Keratinocyte (primary cell): ENCODE data around the gene LRBA. TPM values are rescaled to one million over a fixed set of nuclear protein-coding genes. Genes with fewer than 3 reads are reported as not detected.

Experiments used
- DNase-seq: peaks from one replicate; pipeline ENCODE4 v3.0.0-alpha.2; 2011; ENCODE audit warnings: low read depth, missing footprints, low spot score
- FAIRE-seq: peaks from 2 replicates; lab custom pipeline; 2011; peaks lifted over from hg19 to GRCh38; lab: Jason Lieb, UNC
- H2AFZ ChIP-seq: 2 replicates; pipeline ENCODE4 v1.6.0; 2012; ENCODE audit warnings: low read length, control low read depth, inconsistent platforms; ENCODE audit not compliant: control insufficient read depth
- H3K27ac ChIP-seq: 2 replicates; pipeline ENCODE4 v1.5.1; 2011; ENCODE audit warnings: low read length; ENCODE audit not compliant: control insufficient read depth, insufficient read depth
- H3K27me3 ChIP-seq: 3 replicates; pipeline ENCODE4 v1.6.0; 2011; ENCODE audit warnings: low read length; ENCODE audit not compliant: control insufficient read depth, insufficient read depth; ENCODE audit errors: extremely low read depth
- H3K36me3 ChIP-seq, 2 experiments: 2 replicates in 1 of 2; 3 replicates in 1 of 2; pipeline ENCODE4 v1.5.1; 2011; ENCODE audit warnings: low read length in 2 of 2, mild to moderate bottlenecking in 1 of 2; ENCODE audit not compliant: control insufficient read depth in 2 of 2, insufficient read depth in 2 of 2; ENCODE audit errors: extremely low read depth in 1 of 2
- H3K4me1 ChIP-seq: 3 replicates; pipeline ENCODE4 v1.5.1; 2011; ENCODE audit warnings: low read length; ENCODE audit not compliant: control insufficient read depth, insufficient read depth; ENCODE audit errors: extremely low read depth
- H3K4me2 ChIP-seq: 3 replicates; pipeline ENCODE4 v1.6.0; 2011; ENCODE audit warnings: low read depth, low read length; ENCODE audit not compliant: control insufficient read depth, insufficient read depth; ENCODE audit errors: extremely low read depth
- H3K4me3 ChIP-seq, 3 experiments: fragments of 200-600 bp in 1 of 3; sonication (generic) in 1 of 3; 2 replicates in 2 of 3; 3 replicates in 1 of 3; pipeline ENCODE4 v1.5.1; 2011 to 2016; ENCODE audit warnings: low read length in 3 of 3, mild to moderate bottlenecking in 3 of 3, control low read depth in 2 of 3, inconsistent platforms in 1 of 3, low read depth in 1 of 3, mixed read lengths in 1 of 3, mixed run types in 1 of 3, moderate library complexity in 1 of 3; ENCODE audit not compliant: control insufficient read depth in 2 of 3, insufficient read depth in 2 of 3; ENCODE audit errors: extremely low read depth in 1 of 3
- H3K79me2 ChIP-seq: 2 replicates; pipeline ENCODE4 v1.6.0; 2012; ENCODE audit warnings: low read length; ENCODE audit not compliant: control insufficient read depth, insufficient read depth
- H3K9ac ChIP-seq: 3 replicates; pipeline ENCODE4 v1.6.0; 2011; ENCODE audit warnings: low read length; ENCODE audit not compliant: control insufficient read depth, insufficient read depth; ENCODE audit errors: extremely low read depth
- H3K9me1 ChIP-seq: 3 replicates; pipeline ENCODE4 v1.6.0; 2011; ENCODE audit warnings: low read length; ENCODE audit not compliant: control insufficient read depth, insufficient read depth; ENCODE audit errors: extremely low read depth
- H3K9me3 ChIP-seq: 2 replicates; pipeline ENCODE4 v1.5.1; 2012; ENCODE audit warnings: low read depth, low read length; ENCODE audit not compliant: control insufficient read depth
- H4K20me1 ChIP-seq: 3 replicates; pipeline ENCODE4 v1.6.0; 2011; ENCODE audit warnings: low read length; ENCODE audit not compliant: control insufficient read depth, insufficient read depth; ENCODE audit errors: extremely low read depth
- CTCF ChIP-seq, 3 experiments: IDR thresholded peaks in 1 of 3; conservative IDR thresholded peaks in 1 of 3; optimal IDR thresholded peaks in 1 of 3; 2 replicates in 2 of 3; 3 replicates in 1 of 3; pipeline versions ENCODE3 to v1.5.1; 2011; ENCODE audit warnings: low read length in 3 of 3, mild to moderate bottlenecking in 3 of 3, moderate library complexity in 2 of 3, control low read depth in 1 of 3, inconsistent platforms in 1 of 3; ENCODE audit not compliant: insufficient read depth in 2 of 3; ENCODE audit errors: extremely low read depth in 1 of 3
- EZH2 ChIP-seq: IDR thresholded peaks from one replicate; pipeline ENCODE4 v1.6.1; 2012; ENCODE audit warnings: inconsistent platforms, mild to moderate bottlenecking, low read length, moderate library complexity
- dilution Hi-C: fragments of 300-500 bp; cut with MboI; formaldehyde crosslinking; loops from one replicate; pipeline ENCODE4 v1.7.0; 2020; ENCODE audit warnings: low sequenced_read_pairs; ENCODE audit not compliant: extremely low pct_ligation_motif_present
- polyA plus RNA-seq, 5 experiments: library from polyadenylated mRNA; depleted of rRNA in 3 of 5; stranded (reverse) in 3 of 5; stranded (forward) in 1 of 5; unstranded in 1 of 5; fragments of >200 nt; gene quantifications; 1 replicate in 1 of 5; 2 replicates in 3 of 5; 3 replicates in 1 of 5; pipeline versions ENCODE4 v1.2.1 to v1.2.3, GENCODE V29; 2011 to 2012; ENCODE audit warnings: missing spikeins in 2 of 5, low read depth in 1 of 5, low replicate concordance in 1 of 5

Gene LRBA
- polyA plus RNA-seq, 1 donor (not counting 4 experiments of a cell fraction or from before 2014, with no cell fraction given) = 35.6 TPM

- Histone ChIP-seq H3K9me3 (no peaks in the 10 kb centered on the region), H3K4me1 (peaks cover 5% of the 10 kb centered on the region), H3K27me3 (no peaks in the 10 kb centered on the region), H3K27ac (no peak overlapping the region), H3K9me1 (no peaks in the 10 kb centered on the region), H3K4me3 (no peak overlapping the region), H3K79me2 (no peaks in the 10 kb centered on the region), H3K4me2 (no peak overlapping the region), H3K36me3 (peaks cover 0 to 2% of the 10 kb centered on the region in 2 experiments), H2AFZ (no peak overlapping the region), H3K9ac (no peak overlapping the region), H4K20me1 (no peaks in the 10 kb centered on the region)
- no peak for TF ChIP-seq EZH2
- TF ChIP-seq CTCF (optimal IDR thresholded peaks at IDR 0.05 in 1 of 3, IDR thresholded peaks at IDR 0.05 in 1 of 3, conservative IDR thresholded peaks at IDR 0.05 in 1 of 3; ENCODE audit: extremely low read depth in 1 of 3, insufficient read depth in 2 of 3, low read length in 3 of 3) = no peak
- no peak for DNase-seq
- FAIRE-seq = no peak
- dilution Hi-C loops = no loop called here
These were observed 437.3 kb downstream of the LRBA start for GRCh38 chr4:150577796-150578195.

GRCh38 chr4:150574678-150575077, 440.4 kb downstream of the LRBA start:
- dilution Hi-C loops = no loop called here

More at GRCh38 chr4:150574678-150575077, 440.4 kb downstream of the LRBA start:
- no peaks in the 10 kb centered on the region for H4K20me1 ChIP-seq
- no peaks in the 10 kb centered on the region for H3K27me3 ChIP-seq
- H3K4me2 ChIP-seq = no peak overlapping the region
- H3K4me1 ChIP-seq = peaks cover 5% of the 10 kb centered on the region
- no peaks in the 10 kb centered on the region for H3K9me3 ChIP-seq
- no peak overlapping the region for H3K9ac ChIP-seq
- H3K9me1 ChIP-seq = no peaks in the 10 kb centered on the region
- no peak overlapping the region for H2AFZ ChIP-seq
- TF ChIP-seq EZH2 (no peak), CTCF (optimal IDR thresholded peaks at IDR 0.05 in 1 of 3, IDR thresholded peaks at IDR 0.05 in 1 of 3, conservative IDR thresholded peaks at IDR 0.05 in 1 of 3; ENCODE audit: extremely low read depth in 1 of 3, insufficient read depth in 2 of 3, low read length in 3 of 3) (no peak)
- no peak overlapping the region for H3K4me3 ChIP-seq
- no peaks in the 10 kb centered on the region for H3K79me2 ChIP-seq
- H3K36me3 ChIP-seq = no peaks in the 10 kb centered on the region
- no peak overlapping the region for H3K27ac ChIP-seq
- no peak for DNase-seq
- no peak for FAIRE-seq
